ENCODE results near the gene GLS2.

The GLS2 gene

GRCh38 chr12:56437430-56438176 is 50.4 kb downstream of the GLS2 start:
- DNase-seq: no peak

- no peak for DNase-seq
Measured at GRCh38 chr12:56434828-56435227, 53.1 kb downstream of the GLS2 start.

DNA sequence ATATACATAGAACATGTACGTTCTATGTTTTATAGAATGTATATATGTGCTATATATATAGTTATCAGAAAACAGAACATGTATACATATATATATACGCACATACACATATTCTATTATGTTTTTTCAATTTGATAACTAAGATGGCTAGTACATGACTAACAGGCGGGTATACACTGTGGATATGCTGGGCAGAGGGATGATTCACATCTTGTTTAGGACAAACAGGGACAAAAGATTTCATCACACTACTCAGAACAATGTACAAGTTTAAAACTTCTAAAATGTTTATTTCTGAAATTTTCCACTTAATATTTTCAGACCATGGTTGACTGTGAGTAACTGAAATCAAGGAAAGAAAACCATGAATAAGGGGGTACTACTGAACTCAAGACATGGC is 56.1 kb downstream of the GLS2 start:
- no peak for DNase-seq

DNA sequence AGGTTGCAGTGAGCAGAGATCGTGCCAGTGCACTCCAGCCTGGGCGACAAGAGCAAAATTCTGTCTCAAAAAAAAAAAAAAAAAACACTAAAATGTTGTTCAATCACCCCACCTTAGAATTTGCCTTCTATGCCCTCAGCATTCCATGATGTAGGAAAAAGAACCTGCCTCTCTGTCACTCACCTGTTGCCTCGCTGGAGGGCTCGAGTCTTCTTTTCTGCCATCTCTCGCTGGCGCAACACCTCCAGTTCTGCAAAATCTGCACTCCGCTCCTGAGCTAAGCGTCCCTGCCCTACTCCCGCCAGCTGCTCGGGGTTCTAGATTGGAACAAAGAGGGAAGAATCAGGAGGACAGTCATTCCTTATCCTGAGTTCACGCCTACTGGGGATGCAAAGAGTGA is 56.7 kb downstream of the GLS2 start:
- DNase-seq: no peak

- no peak for DNase-seq
Measured at GRCh38 chr12:56425940-56426438, 62.0 kb downstream of the GLS2 start.

- no peak for DNase-seq
Measured at GRCh38 chr12:56425193-56425592, 62.8 kb downstream of the GLS2 start.
